Endothelial cell (in vitro differentiated cells): ENCODE results near the gene ACAP3. TPM values are rescaled to one million over a fixed set of nuclear protein-coding genes. Genes with fewer than 3 reads are reported as not detected.

ENCODE experiments used
- DNase-seq: peaks from one replicate; pipeline ENCODE4 v3.0.0; 2021; ENCODE audit warnings: low spot score
- H3K27ac Mint-ChIP-seq: one replicate; pipeline ENCODE4 v1.8.0; 2021; ENCODE audit warnings: mixed read lengths, inconsistent platforms; ENCODE audit not compliant: unreplicated experiment
- H3K27me3 Mint-ChIP-seq: one replicate; pipeline ENCODE4 v1.8.0; 2021; ENCODE audit warnings: mild to moderate bottlenecking, moderate library complexity, mixed read lengths, inconsistent platforms; ENCODE audit not compliant: unreplicated experiment
- H3K36me3 Mint-ChIP-seq: one replicate; pipeline ENCODE4 v1.8.0; 2021; ENCODE audit warnings: mild to moderate bottlenecking, low read depth, mixed read lengths, inconsistent platforms; ENCODE audit not compliant: unreplicated experiment
- H3K4me1 Mint-ChIP-seq: one replicate; pipeline ENCODE4 v1.8.0; 2021; ENCODE audit warnings: mild to moderate bottlenecking, mixed read lengths, inconsistent platforms; ENCODE audit not compliant: unreplicated experiment
- H3K4me3 Mint-ChIP-seq: one replicate; pipeline ENCODE4 v1.8.0; 2021; ENCODE audit warnings: mild to moderate bottlenecking, mixed read lengths, inconsistent platforms; ENCODE audit not compliant: unreplicated experiment
- H3K9me3 Mint-ChIP-seq: one replicate; pipeline ENCODE4 v1.8.0; 2021; ENCODE audit warnings: mixed read lengths, inconsistent platforms; ENCODE audit not compliant: unreplicated experiment
- CTCF ChIP-seq: fragments of 200-600 bp; sonication (generic); IDR thresholded peaks from one replicate; pipeline ENCODE4 v1.5.0; 2021; ENCODE audit warnings: antibody characterized with exemption; ENCODE audit not compliant: unreplicated experiment
- total RNA-seq: library from RNA; stranded (reverse); fragmentation: NEBNext Ultra II Directional; extraction: Animal tissue kit (Norgen Biotek cat#: 25700); gene quantifications from one replicate; pipeline ENCODE4 v1.2.1, GENCODE V29; 2021; ENCODE audit not compliant: unreplicated experiment

The ACAP3 gene
- total RNA-seq, 1 donor from 2014 or later = 54.0 TPM

- no peak for TF ChIP-seq CTCF
- Mint-ChIP-seq H3K9me3 (no peaks in the 10 kb centered on the region), H3K4me3 (no peak overlapping the region), H3K27me3 (peaks cover 10% of the 10 kb centered on the region), H3K27ac (no peak overlapping the region), H3K36me3 (peaks cover 10% of the 10 kb centered on the region), H3K4me1 (no peaks in the 10 kb centered on the region)
- no peak for DNase-seq
Observed at GRCh38 chr1:1338278-1338677, 30.5 kb upstream of the ACAP3 start.

DNA sequence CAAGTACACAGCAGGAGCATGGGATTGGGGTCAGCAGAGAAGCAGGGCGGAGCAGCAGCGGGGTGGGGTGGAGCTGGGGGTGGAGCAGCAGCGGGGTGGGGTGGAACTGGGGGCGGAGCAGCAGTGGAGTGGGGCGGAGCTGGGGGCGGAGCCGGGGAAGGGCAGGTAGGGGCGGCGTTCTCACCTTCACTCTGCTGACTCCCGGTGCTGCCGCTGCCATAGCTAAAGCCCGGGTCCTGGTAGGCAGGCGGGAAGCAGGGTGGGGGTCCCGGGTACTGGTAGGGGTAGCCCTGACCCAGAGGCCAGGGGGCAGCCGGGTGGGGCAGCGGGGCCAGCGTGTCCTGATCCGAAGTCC lies 30.0 kb upstream of the ACAP3 start:
- TF ChIP-seq CTCF = no peak

GRCh38 chr1:1336931-1337792 lies 29.4 kb upstream of the ACAP3 start:
- H3K27me3 Mint-ChIP-seq = peaks cover 7% of the 10 kb centered on the region
- DNase-seq = no peak
- no peak overlapping the region for H3K4me3 Mint-ChIP-seq
- no peak overlapping the region for H3K27ac Mint-ChIP-seq
- peaks cover 10% of the 10 kb centered on the region for H3K36me3 Mint-ChIP-seq
- no peaks in the 10 kb centered on the region for H3K4me1 Mint-ChIP-seq
- H3K9me3 Mint-ChIP-seq = no peaks in the 10 kb centered on the region
- no peak for TF ChIP-seq CTCF

More for the DNA sequence above, 30.0 kb upstream of the ACAP3 start:
- Mint-ChIP-seq H3K36me3 (peaks cover 10% of the 10 kb centered on the region), H3K4me1 (no peaks in the 10 kb centered on the region), H3K27ac (no peak overlapping the region), H3K4me3 (no peak overlapping the region), H3K9me3 (no peaks in the 10 kb centered on the region), H3K27me3 (peaks cover 7% of the 10 kb centered on the region)
- no peak for DNase-seq

DNA sequence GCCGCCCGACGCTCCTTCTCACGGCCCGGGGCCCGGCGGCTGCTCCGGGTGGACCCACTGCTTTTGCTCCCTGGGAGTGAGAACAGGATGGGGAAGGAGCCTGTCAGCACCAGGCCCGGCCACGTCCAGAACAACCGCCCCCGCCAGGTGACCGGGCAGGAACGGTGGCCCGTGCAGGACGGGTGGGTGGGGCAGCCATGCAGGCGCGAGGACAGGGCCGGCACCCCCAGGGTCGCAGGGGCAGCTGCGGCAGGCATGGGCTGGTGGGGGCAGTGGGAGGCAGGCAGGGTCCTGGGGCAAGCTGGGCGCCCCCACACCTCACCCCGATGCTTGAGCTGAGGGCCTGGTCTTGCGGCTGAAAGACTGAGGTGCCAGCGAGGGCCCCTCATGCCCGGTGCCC lies 28.7 kb upstream of the ACAP3 start:
- no peak for DNase-seq
- no peaks in the 10 kb centered on the region for H3K9me3 Mint-ChIP-seq
- peaks cover 10% of the 10 kb centered on the region for H3K36me3 Mint-ChIP-seq
- H3K27me3 Mint-ChIP-seq = peaks cover 7% of the 10 kb centered on the region
- H3K4me1 Mint-ChIP-seq = no peaks in the 10 kb centered on the region
- TF ChIP-seq CTCF = no peak
- H3K4me3 Mint-ChIP-seq = no peak overlapping the region
- H3K27ac Mint-ChIP-seq = no peak overlapping the region

- no peak for TF ChIP-seq CTCF
- Mint-ChIP-seq H3K27me3 (peaks cover 6% of the 10 kb centered on the region), H3K4me1 (no peaks in the 10 kb centered on the region), H3K4me3 (no peak overlapping the region), H3K27ac (no peak overlapping the region), H3K36me3 (peaks cover 5% of the 10 kb centered on the region), H3K9me3 (no peaks in the 10 kb centered on the region)
- DNase-seq = no peak
Observed at GRCh38 chr1:1335792-1336248, 28.1 kb upstream of the ACAP3 start.
